ENCODE results near the gene COL23A1.

Gene COL23A1

DNA sequence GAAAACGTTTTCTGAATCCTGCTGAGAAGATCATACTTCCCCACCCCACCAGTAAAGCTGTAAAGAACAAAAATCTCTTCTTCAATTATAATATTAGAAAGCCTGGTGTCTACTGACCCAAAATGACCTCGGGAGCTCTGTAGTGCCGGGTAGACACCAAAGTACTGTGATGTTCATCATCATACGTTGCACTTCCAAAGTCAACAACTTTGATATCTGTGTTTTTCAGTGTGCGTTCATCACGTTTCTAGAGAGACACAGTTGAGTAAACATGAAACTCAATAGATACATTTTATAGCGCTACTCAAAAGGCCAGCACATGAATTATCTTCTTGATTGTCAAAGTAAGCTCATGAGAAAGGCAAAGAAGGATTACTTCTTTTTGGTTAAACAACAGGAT, 22.1 kb upstream of the COL23A1 start:
- TF ChIP-seq, protein P1, sequence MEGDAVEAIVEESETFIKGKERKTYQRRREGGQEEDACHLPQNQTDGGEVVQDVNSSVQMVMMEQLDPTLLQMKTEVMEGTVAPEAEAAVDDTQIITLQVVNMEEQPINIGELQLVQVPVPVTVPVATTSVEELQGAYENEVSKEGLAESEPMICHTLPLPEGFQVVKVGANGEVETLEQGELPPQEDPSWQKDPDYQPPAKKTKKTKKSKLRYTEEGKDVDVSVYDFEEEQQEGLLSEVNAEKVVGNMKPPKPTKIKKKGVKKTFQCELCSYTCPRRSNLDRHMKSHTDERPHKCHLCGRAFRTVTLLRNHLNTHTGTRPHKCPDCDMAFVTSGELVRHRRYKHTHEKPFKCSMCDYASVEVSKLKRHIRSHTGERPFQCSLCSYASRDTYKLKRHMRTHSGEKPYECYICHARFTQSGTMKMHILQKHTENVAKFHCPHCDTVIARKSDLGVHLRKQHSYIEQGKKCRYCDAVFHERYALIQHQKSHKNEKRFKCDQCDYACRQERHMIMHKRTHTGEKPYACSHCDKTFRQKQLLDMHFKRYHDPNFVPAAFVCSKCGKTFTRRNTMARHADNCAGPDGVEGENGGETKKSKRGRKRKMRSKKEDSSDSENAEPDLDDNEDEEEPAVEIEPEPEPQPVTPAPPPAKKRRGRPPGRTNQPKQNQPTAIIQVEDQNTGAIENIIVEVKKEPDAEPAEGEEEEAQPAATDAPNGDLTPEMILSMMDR (IDR thresholded peaks at IDR 0.05; ENCODE audit: borderline replicate concordance, control extremely low read depth, extremely low read depth, insufficient read depth, missing control alignments): no peak
- in situ Hi-C loops (cut with MboI; ENCODE audit: low sequenced_read_pairs, unreplicated experiment): no loop called here

DNA sequence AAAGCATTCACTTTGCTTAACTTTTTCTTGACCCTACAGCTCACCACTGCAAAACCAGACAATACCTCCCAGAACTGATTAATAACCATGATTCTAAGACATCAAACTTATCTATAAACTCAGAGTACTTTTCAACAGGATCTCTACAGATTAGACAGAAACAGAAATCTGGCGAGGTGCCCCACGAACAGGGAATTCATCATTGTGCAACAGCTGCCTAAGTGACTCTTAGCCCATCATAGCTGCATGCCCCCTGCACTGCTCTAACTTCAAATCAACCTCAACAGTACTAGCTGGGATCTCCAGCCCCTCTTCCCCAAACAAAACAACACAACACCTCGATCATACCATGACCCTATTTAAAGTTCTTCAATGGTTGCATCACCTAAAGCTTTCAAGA, 16.1 kb upstream of the COL23A1 start:
- TF ChIP-seq, protein P1 (IDR thresholded peaks at IDR 0.05; ENCODE audit: borderline replicate concordance, control extremely low read depth, extremely low read depth, insufficient read depth, missing control alignments): no peak
- in situ Hi-C loops (cut with MboI; ENCODE audit: low sequenced_read_pairs, unreplicated experiment): no loop called here
- no peak for DNase-seq (ENCODE audit: low spot score)

More for the DNA sequence above, 22.1 kb upstream of the COL23A1 start:
- no peak for DNase-seq (ENCODE audit: low spot score)

DNA sequence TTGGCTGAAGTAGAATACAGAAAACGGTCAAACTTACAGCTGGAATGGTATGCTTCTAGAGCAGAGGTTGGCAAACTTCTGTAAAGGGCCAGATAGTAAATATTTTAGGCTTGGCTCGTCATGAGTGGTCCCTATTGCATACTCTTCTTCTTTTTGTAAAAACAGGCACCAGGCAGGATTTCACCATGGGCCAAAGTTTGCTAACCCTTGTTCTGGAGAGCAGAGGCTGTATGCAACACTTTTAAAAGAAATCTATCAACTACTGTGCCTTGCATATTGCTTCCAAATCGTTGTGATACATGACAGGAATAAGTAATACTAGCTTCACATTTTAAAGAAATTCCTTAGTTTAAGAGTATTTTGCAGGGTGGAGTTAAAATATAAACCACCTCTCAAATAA, 15.6 kb upstream of the COL23A1 start:
- TF ChIP-seq, protein P1 (IDR thresholded peaks at IDR 0.05; ENCODE audit: borderline replicate concordance, control extremely low read depth, extremely low read depth, insufficient read depth, missing control alignments): no peak
- in situ Hi-C loops (cut with MboI; ENCODE audit: low sequenced_read_pairs, unreplicated experiment): no loop called here
- DNase-seq (ENCODE audit: low spot score): no peak

DNA sequence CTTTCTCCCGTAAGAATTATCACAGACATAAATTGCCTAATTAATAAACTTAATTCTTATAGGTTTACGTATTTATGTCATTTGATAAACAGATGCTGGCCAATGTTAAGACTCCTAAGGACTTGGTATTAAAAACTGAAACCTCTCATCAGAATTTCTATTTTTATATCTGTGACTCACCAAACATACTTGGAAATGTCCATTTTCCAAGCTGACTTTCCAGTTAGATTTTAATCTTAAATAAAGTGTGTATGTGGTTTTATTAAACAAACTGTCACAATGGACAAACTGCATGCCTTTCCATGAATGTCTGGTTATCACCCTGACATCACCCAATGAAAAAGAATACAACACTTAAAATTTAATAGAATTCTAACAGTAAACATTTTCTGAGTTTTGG, 12.6 kb upstream of the COL23A1 start:
- in situ Hi-C loops (cut with MboI; ENCODE audit: low sequenced_read_pairs, unreplicated experiment): no loop called here
- TF ChIP-seq, protein P1 (IDR thresholded peaks at IDR 0.05; ENCODE audit: borderline replicate concordance, control extremely low read depth, extremely low read depth, insufficient read depth, missing control alignments): no peak
- no peak for DNase-seq (ENCODE audit: low spot score)

DNA sequence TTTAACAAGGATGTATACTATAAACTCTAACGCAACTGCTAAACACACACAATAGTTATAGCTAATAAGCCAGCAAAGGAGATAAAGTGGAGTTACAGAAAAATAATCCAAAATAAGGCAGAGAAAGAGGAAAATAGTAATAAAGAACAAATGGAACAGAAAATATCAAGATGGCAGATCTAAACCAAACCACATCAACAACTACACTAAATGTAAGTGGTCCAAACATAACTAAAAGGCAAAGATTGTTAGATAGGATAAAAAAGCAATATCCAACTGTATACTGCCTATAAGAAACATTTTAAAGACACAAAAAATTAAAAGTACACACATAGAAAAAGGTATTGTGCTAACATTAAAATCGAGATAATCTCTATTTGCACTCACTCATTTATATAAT, 5.6 kb upstream of the COL23A1 start:
- TF ChIP-seq, protein P1 (IDR thresholded peaks at IDR 0.05; ENCODE audit: borderline replicate concordance, control extremely low read depth, extremely low read depth, insufficient read depth, missing control alignments): no peak
- in situ Hi-C loops (cut with MboI; ENCODE audit: low sequenced_read_pairs, unreplicated experiment): no loop called here
- DNase-seq (ENCODE audit: low spot score): no peak

DNA sequence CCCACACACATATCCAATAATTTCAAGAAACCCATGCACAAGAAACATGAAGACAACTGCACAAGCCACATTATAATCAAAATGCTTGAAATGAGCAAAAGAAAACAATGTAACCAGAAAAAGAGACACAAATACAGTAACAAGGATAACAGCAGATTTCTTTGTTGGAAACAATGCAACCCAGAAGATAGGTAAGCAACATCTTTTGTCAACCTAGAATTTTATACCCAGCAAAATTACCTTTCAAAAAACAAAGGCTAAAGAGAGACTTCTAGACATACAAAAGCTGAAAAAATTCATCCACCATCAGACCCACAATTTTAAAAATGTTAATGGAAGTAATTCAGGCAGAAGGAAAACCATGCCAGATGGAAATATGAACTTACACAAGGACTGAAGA, 5.0 kb upstream of the COL23A1 start:
- in situ Hi-C loops (cut with MboI; ENCODE audit: low sequenced_read_pairs, unreplicated experiment): no loop called here
- TF ChIP-seq, protein P1 (IDR thresholded peaks at IDR 0.05; ENCODE audit: borderline replicate concordance, control extremely low read depth, extremely low read depth, insufficient read depth, missing control alignments): no peak
- no peak for DNase-seq (ENCODE audit: low spot score)

DNA sequence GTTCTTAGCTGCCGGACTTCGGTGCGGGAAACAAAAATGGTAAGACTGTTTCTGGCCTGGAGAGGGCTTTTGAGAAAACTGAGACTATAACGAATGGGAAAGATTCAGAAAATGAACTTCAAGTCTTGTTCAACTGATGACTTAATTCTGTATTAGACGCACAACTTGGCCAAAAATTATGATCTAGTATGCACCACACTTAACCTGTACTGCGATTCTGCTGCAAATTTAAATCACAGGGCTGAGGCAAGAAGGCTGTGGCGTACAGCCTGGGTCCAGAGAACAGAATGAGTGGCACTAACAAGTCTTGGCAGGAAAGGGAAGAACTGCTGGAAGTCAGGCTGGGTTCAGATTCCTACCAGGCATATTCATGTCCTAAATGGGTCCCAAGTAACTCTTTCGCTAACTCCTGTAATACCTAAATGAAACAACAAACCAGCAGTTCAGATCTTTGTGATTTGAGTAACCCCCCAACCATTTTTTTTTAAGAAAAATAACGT, 781 bp upstream of the COL23A1 start:
- in situ Hi-C loops (cut with MboI; ENCODE audit: low sequenced_read_pairs, unreplicated experiment): no loop called here
- TF ChIP-seq, protein P1 (IDR thresholded peaks at IDR 0.05; ENCODE audit: borderline replicate concordance, control extremely low read depth, extremely low read depth, insufficient read depth, missing control alignments): no peak
- DNase-seq (ENCODE audit: low spot score): no peak
